Hepatocyte (in vitro differentiated cells): ENCODE results near the gene FAM136A. TPM values are rescaled to one million over a fixed set of nuclear protein-coding genes. Genes with fewer than 3 reads are reported as not detected.

Source experiments
- DNase-seq: peaks from one replicate; pipeline ENCODE4 v3.0.0-alpha.2; 2016; ENCODE audit warnings: low spot score
- H2AFZ ChIP-seq: fragments of 200-600 bp; sonication (generic); 2 replicates; pipeline ENCODE4 v1.6.0; 2016; ENCODE audit warnings: antibody characterized with exemption, mild to moderate bottlenecking
- H3K27ac ChIP-seq: fragments of 200-600 bp; sonication (generic); 2 replicates; pipeline ENCODE4 v1.5.1; 2016; ENCODE audit warnings: mild to moderate bottlenecking
- H3K27me3 ChIP-seq: fragments of 200-600 bp; sonication (generic); 2 replicates; pipeline ENCODE4 v1.6.1; 2016
- H3K36me3 ChIP-seq: fragments of 200-600 bp; sonication (generic); replicated peaks from 2 replicates; pipeline ENCODE4 v1.5.1; 2016; ENCODE audit warnings: low read depth; ENCODE audit not compliant: insufficient read depth
- H3K4me1 ChIP-seq: fragments of 200-600 bp; sonication (generic); 2 replicates; pipeline ENCODE4 v1.5.1; 2016; ENCODE audit warnings: mild to moderate bottlenecking, moderate library complexity; ENCODE audit not compliant: insufficient read depth
- H3K4me2 ChIP-seq: fragments of 200-600 bp; sonication (generic); 2 replicates; pipeline ENCODE4 v1.6.0; 2016
- H3K4me3 ChIP-seq: fragments of 200-600 bp; sonication (generic); 2 replicates; pipeline ENCODE4 v1.5.1; 2016; ENCODE audit warnings: mild to moderate bottlenecking
- H3K79me2 ChIP-seq: fragments of 200-600 bp; sonication (generic); 2 replicates; pipeline ENCODE4 v1.6.0; 2017; ENCODE audit warnings: mild to moderate bottlenecking
- H3K9me2 ChIP-seq: fragments of 200-600 bp; sonication (generic); replicated peaks from 2 replicates; pipeline ENCODE4 v1.6.0; 2017; ENCODE audit warnings: mild to moderate bottlenecking; ENCODE audit not compliant: insufficient read depth
- H3K9me3 ChIP-seq: fragments of 200-600 bp; sonication (generic); 2 replicates; pipeline ENCODE4 v1.5.1; 2016; ENCODE audit warnings: low read depth, mild to moderate bottlenecking
- H4K20me1 ChIP-seq: fragments of 200-600 bp; sonication (generic); 2 replicates; pipeline ENCODE4 v1.6.0; 2016; ENCODE audit warnings: mild to moderate bottlenecking; ENCODE audit not compliant: insufficient read depth, poor library complexity, severe bottlenecking
- EZH2 ChIP-seq: fragments of 200-600 bp; sonication (generic); IDR thresholded peaks from 2 replicates; pipeline ENCODE4 v1.6.1; 2016; ENCODE audit warnings: antibody characterized with exemption, mild to moderate bottlenecking, borderline replicate concordance
- EZH2phosphoT487 ChIP-seq: fragments of 200-600 bp; sonication (generic); IDR thresholded peaks from one replicate; pipeline ENCODE4 v1.6.1; 2018; ENCODE audit warnings: antibody characterized with exemption, mild to moderate bottlenecking, low read depth, moderate library complexity; ENCODE audit not compliant: unreplicated experiment, severe bottlenecking
- WGBS: methylation state at CpG from one replicate; pipeline ENCODE4 v1.1.6; 2016; ENCODE audit warnings: low lambda C conversion rate; ENCODE audit errors: missing lambda C conversion rate; 5-methylcytosine and 5-hydroxymethylcytosine counted together
- polyA plus RNA-seq: library from polyadenylated mRNA; unstranded; fragments of >200 nt; fragmentation: Nextera tagmentation; extraction: Ambion mirVana; gene quantifications from 2 replicates; pipeline ENCODE4 v1.2.1, GENCODE V29; 2016
- total RNA-seq: library from RNA; depleted of rRNA; stranded (reverse); fragments of >200 nt; gene quantifications from 2 replicates; pipeline ENCODE4 v1.2.3, GENCODE V29; 2014
- TF ChIP-seq, protein P1 (sequence below): fragments of 200-600 bp; sonication (generic); IDR thresholded peaks from 2 replicates; pipeline ENCODE4 v1.5.1; 2016; ENCODE audit warnings: antibody characterized with exemption, mild to moderate bottlenecking; ENCODE audit not compliant: poor library complexity

Gene FAM136A
- total RNA-seq: 56.1 and 57.8 TPM in 2 replicates
- 63.6 and 68.8 TPM in 2 replicates for polyA plus RNA-seq

DNA sequence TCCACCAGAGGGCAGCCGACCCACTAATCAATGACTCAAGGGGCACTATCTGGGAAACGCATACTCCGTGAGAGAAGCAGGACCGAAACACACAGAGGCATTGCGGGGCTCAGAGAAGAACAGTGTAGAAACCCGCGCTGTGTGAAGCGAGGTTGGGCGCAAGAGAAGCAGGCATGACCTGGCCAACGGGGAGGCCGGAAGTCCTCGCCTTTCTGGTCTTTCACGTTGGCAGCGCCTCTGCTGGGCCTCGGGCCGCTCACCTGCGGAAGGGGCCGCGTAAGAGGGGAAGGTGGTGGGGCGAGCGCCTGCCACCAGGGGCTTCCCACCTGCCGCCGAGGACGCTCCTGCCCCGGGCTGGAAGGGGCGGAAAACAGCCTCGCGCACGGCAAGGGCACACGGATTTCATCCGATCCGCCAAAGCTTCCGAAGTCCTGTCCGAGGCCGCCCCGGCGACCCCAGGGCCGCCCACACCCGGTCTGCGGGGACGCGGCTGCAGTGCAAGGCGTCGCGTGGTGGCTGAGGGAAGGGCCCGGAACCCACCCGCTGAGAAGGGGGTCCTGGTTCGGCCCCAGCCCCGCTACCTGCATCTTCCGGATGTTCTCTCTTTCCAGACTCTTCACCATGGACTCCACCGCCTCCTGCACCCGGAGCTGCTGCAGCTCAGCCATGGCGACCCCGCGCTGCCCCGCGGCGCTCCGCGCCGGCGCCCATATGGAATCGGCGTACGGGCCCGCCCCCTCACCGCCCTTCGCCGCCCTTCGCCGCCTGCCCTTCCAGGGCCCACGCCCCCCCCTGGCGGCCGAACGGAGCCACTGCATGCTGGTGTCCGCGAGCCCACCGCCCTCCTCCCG is at the start of gene FAM136A:
Gene FAM136A, minus strand, starts transcription at position 724 of the 851 bp plus-strand sequence. Its CDS starts 56 bp downstream, at position 668.
- no peaks in the 10 kb centered on the region for H4K20me1 ChIP-seq
- peak within 1 kb of the TSS; percentile 87 for H3K4me3 ChIP-seq
- WGBS: 2% methylated on average over 32 of the region's 79 CpGs
- no peaks in the 10 kb centered on the region for H3K9me3 ChIP-seq
- TF ChIP-seq, protein P1, sequence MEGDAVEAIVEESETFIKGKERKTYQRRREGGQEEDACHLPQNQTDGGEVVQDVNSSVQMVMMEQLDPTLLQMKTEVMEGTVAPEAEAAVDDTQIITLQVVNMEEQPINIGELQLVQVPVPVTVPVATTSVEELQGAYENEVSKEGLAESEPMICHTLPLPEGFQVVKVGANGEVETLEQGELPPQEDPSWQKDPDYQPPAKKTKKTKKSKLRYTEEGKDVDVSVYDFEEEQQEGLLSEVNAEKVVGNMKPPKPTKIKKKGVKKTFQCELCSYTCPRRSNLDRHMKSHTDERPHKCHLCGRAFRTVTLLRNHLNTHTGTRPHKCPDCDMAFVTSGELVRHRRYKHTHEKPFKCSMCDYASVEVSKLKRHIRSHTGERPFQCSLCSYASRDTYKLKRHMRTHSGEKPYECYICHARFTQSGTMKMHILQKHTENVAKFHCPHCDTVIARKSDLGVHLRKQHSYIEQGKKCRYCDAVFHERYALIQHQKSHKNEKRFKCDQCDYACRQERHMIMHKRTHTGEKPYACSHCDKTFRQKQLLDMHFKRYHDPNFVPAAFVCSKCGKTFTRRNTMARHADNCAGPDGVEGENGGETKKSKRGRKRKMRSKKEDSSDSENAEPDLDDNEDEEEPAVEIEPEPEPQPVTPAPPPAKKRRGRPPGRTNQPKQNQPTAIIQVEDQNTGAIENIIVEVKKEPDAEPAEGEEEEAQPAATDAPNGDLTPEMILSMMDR: peak; percentile 90
- TF ChIP-seq EZH2 (no peak), EZH2phosphoT487 (no peak)
- no peaks in the 10 kb centered on the region for H3K36me3 ChIP-seq
- no peaks in the 10 kb centered on the region for H3K27me3 ChIP-seq
- peak within 1 kb of the TSS; percentile 94 for H3K27ac ChIP-seq
- H3K4me1 ChIP-seq: peaks cover 5% of the 10 kb centered on the region
- H2AFZ ChIP-seq: peak within 1 kb of the TSS; percentile 98
- H3K79me2 ChIP-seq: peaks cover 9% of the 10 kb centered on the region
- H3K9me2 ChIP-seq: no peaks in the 10 kb centered on the region
- peak; percentile 95 for DNase-seq
- H3K4me2 ChIP-seq: peak within 1 kb of the TSS; percentile 91

DNA sequence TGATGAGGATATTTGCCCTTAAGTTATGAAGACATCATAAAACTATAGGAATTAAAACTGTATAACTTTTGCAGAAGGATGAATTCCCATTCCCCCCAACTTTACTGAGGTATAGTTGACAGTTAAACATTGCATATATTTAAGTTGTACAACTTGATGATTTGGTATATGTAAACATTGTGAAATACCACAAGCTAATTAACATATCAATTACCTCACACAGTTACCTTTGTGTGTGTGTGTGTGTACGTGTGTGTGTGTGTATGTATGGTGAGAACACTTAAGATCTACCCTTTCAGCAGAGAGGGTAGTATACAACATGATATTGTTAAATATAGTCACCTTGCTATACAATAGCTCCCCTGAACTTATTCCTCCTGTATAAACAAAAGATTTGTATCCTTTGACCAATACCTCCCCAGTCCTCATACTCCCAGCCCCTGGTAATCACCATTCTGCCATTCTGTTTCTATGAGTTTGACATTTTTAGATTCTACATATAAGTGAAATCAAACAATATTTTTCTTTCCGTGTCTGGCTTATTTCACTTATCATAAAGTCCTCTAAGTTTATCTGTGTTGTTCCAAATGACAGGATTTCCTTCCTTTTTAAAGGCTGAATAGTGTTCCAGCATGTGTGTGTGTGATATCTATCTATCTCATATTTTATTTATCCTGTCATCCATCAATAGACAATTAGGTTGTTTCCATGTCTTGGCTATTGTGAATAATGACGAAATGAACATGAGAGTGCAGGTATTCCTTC is 48.2 kb upstream of the FAM136A start:
- Histone ChIP-seq H3K4me3 (no peak overlapping the region), H3K79me2 (no peaks in the 10 kb centered on the region), H3K4me1 (no peaks in the 10 kb centered on the region), H3K9me2 (no peaks in the 10 kb centered on the region), H2AFZ (no peak overlapping the region), H3K36me3 (no peaks in the 10 kb centered on the region), H3K27me3 (peaks cover 15% of the 10 kb centered on the region), H3K27ac (no peak overlapping the region), H3K9me3 (no peaks in the 10 kb centered on the region), H3K4me2 (no peak overlapping the region), H4K20me1 (no peaks in the 10 kb centered on the region)
- no peak for DNase-seq
- 81% methylated on average over 3 of the region's 3 CpGs for WGBS
- TF ChIP-seq EZH2phosphoT487 (no peak), EZH2 (no peak)
- TF ChIP-seq, protein P1: no peak

DNA sequence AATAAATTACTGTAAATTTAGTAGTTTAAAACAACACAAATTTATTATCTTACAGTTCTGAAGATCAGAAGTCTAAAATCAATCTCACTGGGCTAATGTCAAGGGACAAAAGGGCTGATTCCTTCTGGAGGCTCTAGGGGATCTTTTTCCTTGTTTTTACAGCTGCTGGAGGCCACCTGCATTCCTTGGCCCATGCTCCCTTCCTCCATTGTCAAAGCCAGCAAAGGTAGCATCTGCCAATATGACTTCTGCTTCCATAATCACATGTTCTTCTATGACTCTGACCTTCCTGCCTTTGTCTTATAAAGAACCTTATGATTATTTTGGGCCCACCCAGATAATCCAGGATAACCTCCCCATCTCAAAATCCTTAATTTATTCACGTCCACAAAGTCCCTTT is 46.0 kb upstream of the FAM136A start:
- no peaks in the 10 kb centered on the region for H3K9me2 ChIP-seq
- H3K4me1 ChIP-seq: no peaks in the 10 kb centered on the region
- no peak for DNase-seq
- no peaks in the 10 kb centered on the region for H4K20me1 ChIP-seq
- TF ChIP-seq EZH2phosphoT487: no peak
- no peak for TF ChIP-seq EZH2
- TF ChIP-seq, protein P1: no peak
- no peak overlapping the region for H3K27ac ChIP-seq
- 82% methylated on average over 1 of the region's 1 CpG for WGBS
- H3K36me3 ChIP-seq: no peaks in the 10 kb centered on the region
- H2AFZ ChIP-seq: no peak overlapping the region
- H3K4me3 ChIP-seq: no peak overlapping the region
- no peak overlapping the region for H3K4me2 ChIP-seq
- no peaks in the 10 kb centered on the region for H3K79me2 ChIP-seq
- no peaks in the 10 kb centered on the region for H3K9me3 ChIP-seq
- H3K27me3 ChIP-seq: peaks cover 29% of the 10 kb centered on the region
